Activated T-cell treated with anti-CD3 and anti-CD28 coated beads, Interleukin-2, amount 50 U/mL, for 1 hour (primary cell): ENCODE measurements around the gene C17orf50.

Experiments
- DNase-seq: peaks from one replicate; pipeline ENCODE4 v3.0.0-alpha.2; 2020

C17orf50 gene

DNA sequence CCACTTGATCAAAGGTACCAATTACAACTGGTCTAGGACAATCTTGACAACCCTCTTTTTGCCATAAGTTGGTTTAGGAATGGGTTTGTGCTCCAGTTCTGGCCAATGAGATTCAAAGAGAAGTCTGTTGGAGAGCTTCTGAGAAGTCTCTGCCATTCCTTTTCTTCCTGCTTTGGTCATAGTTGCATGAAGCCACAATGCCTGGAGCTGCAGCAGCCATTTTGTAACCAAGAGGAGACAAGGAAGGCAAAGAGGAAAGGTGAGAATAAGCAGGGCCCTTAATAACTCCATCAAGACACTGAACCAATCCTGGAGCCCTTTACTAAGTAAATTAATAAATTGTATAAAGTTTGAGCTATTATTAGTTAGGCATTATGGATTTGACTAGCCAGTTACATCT lies 3.4 kb upstream of the C17orf50 start:
- DNase-seq: no peak

DNA sequence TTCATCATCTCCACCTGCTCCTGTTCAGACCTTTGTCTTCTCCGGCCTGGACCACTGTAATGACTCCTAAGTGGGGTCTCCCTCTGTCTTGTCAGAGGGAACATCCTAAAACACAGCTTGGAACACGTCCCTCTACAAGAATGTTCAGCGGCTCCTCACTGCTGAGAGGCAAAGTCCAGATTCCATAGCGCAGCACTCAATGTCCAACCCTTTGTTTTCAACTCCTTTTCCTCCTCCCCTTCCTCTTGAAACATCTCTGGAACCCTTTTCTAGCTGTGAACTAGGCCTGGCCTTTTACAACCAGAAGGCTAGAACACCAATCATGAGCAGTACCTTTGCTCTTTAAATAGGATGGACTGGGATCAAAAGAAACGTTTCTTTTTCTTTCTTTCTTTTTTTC lies 914 bp downstream of the C17orf50 start:
- no peak for DNase-seq

GRCh38 chr17:35763767-35764122 lies 3.1 kb downstream of the C17orf50 start:
- DNase-seq: no peak

DNA sequence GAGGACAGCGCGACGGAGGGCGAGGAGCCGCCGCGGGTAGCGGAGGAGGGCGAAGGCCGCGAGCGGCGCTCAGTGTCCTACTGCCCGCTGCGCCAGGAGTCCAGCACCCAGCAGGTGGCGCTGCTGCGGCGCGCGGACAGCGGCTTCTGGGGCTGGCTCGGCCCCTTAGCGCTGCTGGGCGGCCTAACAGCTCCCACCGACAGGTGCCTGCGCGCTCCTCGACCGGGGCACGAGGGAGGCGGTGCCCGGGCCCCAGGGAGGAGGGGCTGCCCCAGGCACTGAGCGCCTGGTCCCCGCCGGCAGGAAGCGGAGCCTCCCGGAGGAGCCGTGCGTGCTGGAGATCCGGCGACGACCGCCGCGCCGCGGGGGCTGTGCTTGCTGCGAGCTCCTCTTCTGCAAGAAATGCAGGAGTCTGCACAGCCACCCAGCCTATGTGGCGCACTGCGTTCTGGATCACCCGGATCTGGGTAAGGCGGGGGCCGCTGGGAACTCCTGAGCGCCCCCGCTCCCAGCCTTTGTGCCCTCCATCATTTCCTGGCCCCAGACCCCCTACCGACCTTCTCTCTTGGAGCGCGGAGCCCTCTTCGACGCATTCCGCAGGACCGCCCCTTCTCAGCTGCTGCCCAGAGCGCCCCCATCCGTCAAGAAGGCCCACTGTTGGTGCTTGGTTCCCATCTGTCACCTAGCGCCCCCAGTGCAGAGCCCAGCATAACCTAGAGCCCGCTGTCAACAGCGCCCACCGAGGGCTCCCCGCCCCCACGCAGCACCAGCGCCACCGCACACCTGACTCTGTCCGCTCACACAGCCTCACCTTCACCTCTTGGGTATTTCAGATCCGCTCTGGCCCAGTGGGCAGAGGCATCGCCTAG lies 3.7 kb downstream of the C17orf50 start:
- peak; percentile 90 for DNase-seq

GRCh38 chr17:35765086-35765710 lies 4.5 kb downstream of the C17orf50 start:
- no peak for DNase-seq

GRCh38 chr17:35765756-35766488 lies 5.2 kb downstream of the C17orf50 start:
- DNase-seq: no peak

DNA sequence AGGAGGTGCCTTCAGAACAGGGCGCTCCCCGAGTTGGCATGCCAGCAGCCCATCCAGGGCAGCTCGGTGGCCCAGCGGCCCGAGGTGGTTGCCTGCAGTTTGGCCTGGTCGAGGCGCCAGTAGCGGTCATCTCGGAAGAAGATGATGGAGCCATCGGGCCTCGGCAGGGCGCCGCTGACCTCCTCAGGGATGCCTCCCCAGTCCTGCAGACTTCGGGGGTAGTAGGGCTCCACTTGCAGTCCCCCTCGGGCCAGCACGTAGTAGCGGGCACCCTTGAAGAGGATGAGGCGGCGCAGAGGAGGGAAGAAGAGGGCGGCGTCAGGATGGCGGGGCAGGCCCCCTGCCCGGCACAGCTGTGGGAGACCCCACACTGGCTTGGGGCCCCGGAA lies 5.8 kb downstream of the C17orf50 start:
- no peak for DNase-seq

DNA sequence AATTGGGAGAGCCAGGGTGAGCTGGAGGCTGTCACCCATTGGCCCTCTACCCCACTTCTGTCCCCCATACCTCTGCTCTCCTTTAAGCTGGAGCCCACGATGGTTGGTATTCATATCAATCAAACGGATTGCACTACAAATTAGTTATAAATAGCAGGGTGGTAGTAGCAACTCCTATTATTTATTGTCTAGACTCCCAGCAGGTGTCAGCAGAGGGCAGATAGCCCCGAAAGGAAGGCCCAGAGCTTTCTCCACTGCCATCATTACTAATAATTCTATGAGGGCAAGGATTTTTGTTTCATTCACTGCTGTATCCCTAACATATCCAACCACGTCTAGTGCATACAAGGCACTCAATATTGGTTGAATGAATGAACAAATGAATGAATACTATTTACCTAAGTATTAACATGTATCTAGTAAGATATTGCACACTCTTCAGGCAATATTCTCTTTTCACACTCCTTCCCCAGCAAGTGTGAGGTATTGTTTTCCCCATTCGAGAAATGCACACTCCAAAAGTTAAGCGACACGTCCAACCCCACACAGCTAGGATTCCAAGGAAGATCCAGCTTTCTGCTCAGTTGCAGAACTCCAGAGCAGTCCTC lies 6.3 kb downstream of the C17orf50 start:
- no peak for DNase-seq

DNA sequence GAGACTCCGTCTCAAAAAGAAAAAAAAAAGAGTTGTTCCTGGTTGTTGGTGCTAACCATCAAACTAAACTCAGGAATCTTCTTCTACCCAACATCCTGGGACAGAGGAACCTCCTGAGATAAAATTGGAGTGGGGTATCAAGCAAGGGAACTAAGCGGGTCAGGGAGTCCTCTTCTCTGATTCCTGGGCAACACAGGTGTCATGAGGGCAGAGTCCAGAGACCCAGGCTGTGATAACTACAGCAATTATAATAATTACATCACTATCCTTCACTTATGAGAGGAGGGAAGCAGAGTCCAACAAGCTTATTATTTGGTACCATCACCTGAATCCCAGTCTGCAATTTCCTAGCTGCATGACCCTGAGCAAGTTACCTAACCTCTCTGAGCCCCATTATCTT lies 8.1 kb downstream of the C17orf50 start:
- no peak for DNase-seq

GRCh38 chr17:35769895-35770486 lies 9.3 kb downstream of the C17orf50 start:
- no peak for DNase-seq

- no peak for DNase-seq
These were observed 12.4 kb downstream of the C17orf50 start for GRCh38 chr17:35773129-35773528.

- DNase-seq: no peak
These were observed 13.2 kb downstream of the C17orf50 start for GRCh38 chr17:35773679-35774425.

- no peak for DNase-seq
These were observed 13.8 kb downstream of the C17orf50 start for GRCh38 chr17:35774499-35774898.

DNA sequence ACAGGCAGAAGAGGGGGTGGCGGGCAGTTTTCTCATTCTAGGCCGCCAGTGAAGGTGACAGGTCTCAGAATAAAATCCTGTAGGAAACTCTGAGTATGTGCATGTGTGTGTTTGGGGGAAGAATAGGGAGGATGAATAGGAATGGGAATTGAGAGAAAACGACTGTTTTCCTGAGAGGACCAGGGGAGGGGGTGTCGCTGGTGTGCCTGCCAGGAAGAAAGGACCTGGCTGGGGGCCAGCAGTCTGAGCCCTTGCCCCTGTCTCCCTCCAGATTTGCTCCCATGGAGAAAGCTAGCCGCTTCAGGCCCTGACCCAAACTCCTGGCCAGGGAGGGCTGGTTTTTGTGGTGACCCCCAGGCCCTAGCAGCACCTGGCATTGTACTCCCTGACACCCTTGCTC lies 14.4 kb downstream of the C17orf50 start:
- no peak for DNase-seq

DNA sequence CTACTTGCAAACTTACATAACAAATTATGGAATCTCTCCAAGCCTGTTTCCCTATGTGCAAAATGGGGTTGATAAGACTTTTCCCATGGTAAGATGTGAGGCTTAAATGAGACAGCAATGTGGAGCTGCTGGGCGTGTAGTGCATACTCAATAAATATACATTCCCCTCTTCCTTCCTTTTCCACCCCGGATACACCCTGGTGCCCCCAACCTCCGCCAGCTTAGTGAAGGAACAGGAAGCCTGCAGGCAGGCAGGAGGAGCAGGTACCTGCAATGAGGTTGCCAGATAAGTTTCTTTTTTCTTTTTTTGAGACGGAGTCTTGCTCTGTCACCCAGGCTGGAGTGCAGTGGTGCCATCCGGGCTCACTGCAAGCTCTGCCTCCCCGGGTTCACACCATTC lies 14.9 kb downstream of the C17orf50 start:
- no peak for DNase-seq

DNA sequence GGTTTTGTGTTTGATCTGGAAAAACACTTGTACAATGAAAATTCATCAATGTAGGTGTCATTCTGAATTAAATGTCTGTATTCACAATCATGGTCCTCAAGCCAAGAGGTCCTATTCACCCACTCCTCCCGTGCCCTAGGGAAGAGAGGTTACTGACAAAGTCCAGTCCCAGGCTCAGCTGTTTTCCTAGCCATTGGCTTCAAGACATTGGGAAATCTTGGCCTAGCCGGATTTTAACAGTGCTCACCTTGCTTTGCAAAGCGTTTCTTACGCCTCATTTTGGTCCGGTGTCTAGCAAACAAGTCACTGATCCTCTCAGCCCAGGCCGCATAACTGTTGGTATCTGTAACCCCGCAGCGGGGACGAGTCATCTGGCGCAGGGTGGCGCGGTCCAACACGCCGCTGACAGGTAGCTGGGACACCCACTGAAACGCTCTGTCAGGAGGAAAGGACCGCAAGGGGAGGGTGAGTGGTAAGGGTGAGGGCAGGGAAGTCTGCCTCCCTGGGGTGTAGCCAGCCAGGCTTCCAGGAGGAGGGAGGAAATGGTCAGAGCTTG lies 18.0 kb downstream of the C17orf50 start:
- DNase-seq: no peak

- no peak for DNase-seq
These were observed 20.3 kb downstream of the C17orf50 start for GRCh38 chr17:35780950-35781349.

DNA sequence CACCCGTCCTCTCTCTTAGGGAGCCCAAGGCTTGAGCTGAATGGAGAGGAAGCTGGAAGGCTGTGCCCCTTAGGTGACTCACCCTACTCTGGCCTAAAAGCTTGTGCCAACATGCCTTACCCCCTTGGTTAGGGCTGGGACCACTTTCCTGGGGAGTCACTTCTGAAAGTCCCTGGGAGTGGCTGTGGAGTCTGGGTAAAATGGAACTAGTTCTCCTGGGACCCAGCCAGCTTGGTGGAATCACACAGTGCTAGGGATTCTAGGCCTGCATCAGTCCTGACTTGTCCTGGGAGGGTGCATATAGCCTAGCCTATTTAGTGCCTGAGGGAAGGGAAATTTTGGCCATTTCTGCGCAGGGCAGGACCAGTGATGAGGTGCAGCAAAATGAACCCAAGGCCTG lies 24.2 kb downstream of the C17orf50 start:
- DNase-seq: no peak

- DNase-seq: no peak
These were observed 26.3 kb downstream of the C17orf50 start for GRCh38 chr17:35786941-35787432.

- DNase-seq: no peak
These were observed 28.0 kb downstream of the C17orf50 start for GRCh38 chr17:35788477-35789368.

DNA sequence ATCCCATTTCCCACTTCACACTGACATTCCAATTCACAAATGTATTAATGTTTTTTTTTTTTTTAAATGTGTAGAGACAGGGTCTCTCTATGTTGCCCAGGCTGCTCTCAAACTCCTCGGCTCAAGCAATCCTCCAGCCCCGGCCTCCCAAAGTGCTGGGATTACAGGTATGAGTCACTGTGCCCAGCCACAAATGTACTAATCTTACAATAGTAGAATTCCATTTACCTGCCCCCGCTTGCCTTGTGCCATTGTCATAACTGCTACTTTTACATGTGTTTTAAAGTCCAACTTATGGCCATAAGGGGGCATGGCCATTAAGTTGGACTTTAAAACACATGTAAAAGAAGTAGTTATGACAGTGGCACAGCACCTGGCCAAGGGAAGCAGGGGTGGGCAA lies 30.2 kb downstream of the C17orf50 start:
- DNase-seq: no peak
